Retinal pigment epithelial cell (primary cell): ENCODE measurements around the gene TEX22.

Experiments
- DNase-seq: peaks from one replicate; pipeline ENCODE4 v3.0.0-alpha.2; 2010; ENCODE audit warnings: low read depth
- H3K4me3 ChIP-seq: 2 replicates; pipeline ENCODE4 v1.5.1; 2011; ENCODE audit warnings: mild to moderate bottlenecking, low read length, control low read depth, moderate library complexity
- TF ChIP-seq, protein P1 (sequence below): conservative IDR thresholded peaks from 2 replicates; pipeline ENCODE4 v1.5.1; 2011; ENCODE audit warnings: low read depth, low read length, control low read depth, inconsistent platforms

Gene TEX22

GRCh38 chr14:105367116-105368031 is 31.0 kb upstream of the TEX22 start:
- TF ChIP-seq, protein P1, sequence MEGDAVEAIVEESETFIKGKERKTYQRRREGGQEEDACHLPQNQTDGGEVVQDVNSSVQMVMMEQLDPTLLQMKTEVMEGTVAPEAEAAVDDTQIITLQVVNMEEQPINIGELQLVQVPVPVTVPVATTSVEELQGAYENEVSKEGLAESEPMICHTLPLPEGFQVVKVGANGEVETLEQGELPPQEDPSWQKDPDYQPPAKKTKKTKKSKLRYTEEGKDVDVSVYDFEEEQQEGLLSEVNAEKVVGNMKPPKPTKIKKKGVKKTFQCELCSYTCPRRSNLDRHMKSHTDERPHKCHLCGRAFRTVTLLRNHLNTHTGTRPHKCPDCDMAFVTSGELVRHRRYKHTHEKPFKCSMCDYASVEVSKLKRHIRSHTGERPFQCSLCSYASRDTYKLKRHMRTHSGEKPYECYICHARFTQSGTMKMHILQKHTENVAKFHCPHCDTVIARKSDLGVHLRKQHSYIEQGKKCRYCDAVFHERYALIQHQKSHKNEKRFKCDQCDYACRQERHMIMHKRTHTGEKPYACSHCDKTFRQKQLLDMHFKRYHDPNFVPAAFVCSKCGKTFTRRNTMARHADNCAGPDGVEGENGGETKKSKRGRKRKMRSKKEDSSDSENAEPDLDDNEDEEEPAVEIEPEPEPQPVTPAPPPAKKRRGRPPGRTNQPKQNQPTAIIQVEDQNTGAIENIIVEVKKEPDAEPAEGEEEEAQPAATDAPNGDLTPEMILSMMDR = no peak
- no peak for DNase-seq
- no peak overlapping the region for H3K4me3 ChIP-seq

- no peak for DNase-seq
- H3K4me3 ChIP-seq = no peak overlapping the region
- TF ChIP-seq, protein P1 = no peak
Observed at GRCh38 chr14:105368032-105368417, 30.3 kb upstream of the TEX22 start.

DNA sequence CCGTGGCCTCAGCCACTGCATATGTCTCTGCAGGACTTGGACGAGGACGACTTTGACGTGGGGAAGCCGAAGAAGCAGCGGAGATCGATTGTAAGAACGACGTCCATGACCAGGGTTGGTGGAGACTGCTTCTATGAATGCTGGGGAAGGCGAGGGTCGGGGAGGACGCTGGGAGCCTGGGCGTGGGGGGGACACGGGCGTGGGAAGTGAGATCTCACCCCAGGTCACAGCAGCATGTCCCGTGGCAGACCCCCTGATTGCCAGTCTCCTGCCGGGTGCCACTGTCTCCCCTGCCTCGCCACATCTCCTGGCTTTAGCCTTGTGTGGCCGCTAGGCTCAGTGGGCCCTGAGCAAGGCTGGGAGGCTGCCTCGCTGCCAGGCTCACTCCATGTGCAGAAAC is 29.9 kb upstream of the TEX22 start:
- DNase-seq = no peak
- TF ChIP-seq, protein P1 = no peak
- no peak overlapping the region for H3K4me3 ChIP-seq

DNA sequence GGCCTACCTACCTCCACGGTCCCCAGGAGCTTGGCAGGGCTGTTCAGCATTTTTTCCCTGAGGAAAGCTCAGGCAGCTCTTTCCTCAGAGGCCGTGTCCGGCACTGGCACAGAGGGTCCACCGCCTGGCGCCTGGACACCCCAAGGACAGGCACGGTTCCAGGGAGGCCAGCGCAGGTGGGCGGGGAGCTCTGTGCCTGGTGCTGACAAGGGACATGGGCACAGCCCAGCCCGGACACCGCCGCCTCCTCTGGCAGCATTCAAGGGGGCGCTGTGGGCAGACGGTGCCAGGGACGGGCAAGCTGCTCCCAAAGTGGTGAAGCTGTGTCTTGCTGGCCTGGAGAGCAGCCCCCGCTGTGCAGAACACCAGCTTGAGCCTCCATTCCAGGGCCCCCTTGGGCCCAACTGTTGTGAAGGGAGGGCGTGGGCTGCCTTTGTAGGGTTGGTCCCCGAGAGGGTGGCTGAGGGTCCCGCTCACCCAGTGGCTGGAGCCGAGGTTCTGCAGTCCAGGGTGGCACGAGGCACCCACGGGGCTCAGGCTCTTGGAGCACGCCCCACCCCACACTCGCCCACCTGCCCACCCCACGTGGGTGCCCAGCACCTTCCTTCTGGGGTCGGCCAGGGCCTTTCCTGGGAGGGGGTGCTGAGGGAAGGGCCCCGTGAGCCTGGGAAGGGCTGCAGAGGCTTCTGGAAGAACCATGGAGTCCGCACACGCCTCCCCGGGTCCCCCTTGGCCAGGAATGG is 29.3 kb upstream of the TEX22 start:
- H3K4me3 ChIP-seq = no peak overlapping the region
- TF ChIP-seq, protein P1 = no peak
- no peak for DNase-seq

- TF ChIP-seq, protein P1 = no peak
- DNase-seq = no peak
Observed at GRCh38 chr14:105369653-105370040, 28.7 kb upstream of the TEX22 start.

GRCh38 chr14:105374389-105374788 is 23.9 kb upstream of the TEX22 start:
- DNase-seq = no peak
- TF ChIP-seq, protein P1 = no peak
- H3K4me3 ChIP-seq = no peak overlapping the region

More at GRCh38 chr14:105369653-105370040, 28.7 kb upstream of the TEX22 start:
- no peak overlapping the region for H3K4me3 ChIP-seq
